Ascending aorta (tissue), 2 donors: ENCODE results near the gene PGLYRP1. TPM values are rescaled to one million over a fixed set of nuclear protein-coding genes. Genes with fewer than 3 reads are reported as not detected.

Experiments
- DNase-seq, 2 donors: peaks; one replicate each; pipeline ENCODE4 v3.0.0-alpha.2; 2019; ENCODE audit warnings: low spot score in 2 of 2
- H3K27ac ChIP-seq, 2 donors: fragments of 200-600 bp; sonication (generic); one replicate each; pipeline ENCODE4 v1.5.1; 2016 to 2017; ENCODE audit warnings: mild to moderate bottlenecking in 1 of 2
- H3K27me3 ChIP-seq: fragments of 200-600 bp; sonication (generic); one replicate; pipeline ENCODE4 v1.5.1; 2017
- H3K36me3 ChIP-seq, 2 donors: fragments of 200-600 bp; sonication (generic); one replicate each; pipeline ENCODE4 v1.5.1; 2016
- H3K4me1 ChIP-seq, 2 donors: fragments of 200-600 bp; sonication (generic); one replicate each; pipeline ENCODE4 v1.5.1; 2016 to 2017; ENCODE audit warnings: mild to moderate bottlenecking in 1 of 2
- H3K4me3 ChIP-seq, 2 donors: fragments of 200-600 bp; sonication (generic); one replicate each; pipeline ENCODE4 v1.5.1; 2016 to 2017; ENCODE audit warnings: mild to moderate bottlenecking in 1 of 2
- H3K9me3 ChIP-seq, 2 donors: fragments of 200-600 bp; sonication (generic); one replicate each; pipeline ENCODE4 v1.5.1; 2016
- CTCF ChIP-seq, 3 experiments: fragments of 200-600 bp in 2 of 3; fragments of 450-650 bp in 1 of 3; sonication (generic) in 2 of 3; IDR thresholded peaks; one replicate each; pipeline ENCODE4 v1.5.1; 2016 to 2019; ENCODE audit warnings: antibody characterized with exemption in 3 of 3, mild to moderate bottlenecking in 1 of 3, moderate library complexity in 1 of 3
- intact Hi-C: fragments of 100-400 bp; cut with DNase I; formaldehyde crosslinking; loops from one replicate; pipeline ENCODE4 v1.15.1; 2023
- total RNA-seq: library from RNA; depleted of rRNA; stranded (reverse); fragments of >200 nt; gene quantifications from one replicate; pipeline ENCODE4 v1.1.0, GENCODE V29; 2016

The PGLYRP1 gene
- total RNA-seq, 1 donor from 2014 or later = not detected

GRCh38 chr19:46049597-46049996 lies 26.7 kb upstream of the PGLYRP1 start:
- H3K9me3 ChIP-seq = peaks cover 0 to 3% of the 10 kb centered on the region in 2 donors
- no peaks in the 10 kb centered on the region for H3K4me1 ChIP-seq
- H3K36me3 ChIP-seq = no peaks in the 10 kb centered on the region
- intact Hi-C loops = no loop called here
- H3K27ac ChIP-seq = no peak overlapping the region
- no peaks in the 10 kb centered on the region for H3K27me3 ChIP-seq
- H3K4me3 ChIP-seq = no peak overlapping the region
- DNase-seq = no peak
- TF ChIP-seq CTCF (IDR thresholded peaks at IDR 0.05) = no peak

DNA sequence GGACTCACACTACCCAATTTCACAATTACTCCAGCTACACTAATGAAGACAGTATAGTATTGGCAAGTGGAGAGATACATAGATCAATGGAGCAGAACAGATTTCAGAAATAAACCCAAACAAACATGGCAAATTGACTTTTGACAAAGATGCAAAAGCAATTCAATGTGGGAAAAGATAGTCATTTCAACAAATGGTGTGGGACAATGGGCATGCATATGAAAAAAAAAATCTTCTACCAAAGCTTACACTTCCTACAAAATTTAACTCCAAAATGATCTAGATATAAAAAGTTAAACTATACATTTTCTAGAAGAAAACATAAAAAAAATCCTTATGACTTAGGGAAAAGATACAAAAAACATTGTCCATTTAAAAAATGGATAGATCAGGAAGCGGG lies 20.7 kb upstream of the PGLYRP1 start:
- H3K9me3 ChIP-seq = peaks cover 0 to 3% of the 10 kb centered on the region in 2 donors
- no peaks in the 10 kb centered on the region for H3K4me1 ChIP-seq
- H3K4me3 ChIP-seq = no peak overlapping the region
- DNase-seq = no peak
- no peaks in the 10 kb centered on the region for H3K27me3 ChIP-seq
- no peak overlapping the region for H3K27ac ChIP-seq
- H3K36me3 ChIP-seq = no peaks in the 10 kb centered on the region
- intact Hi-C loops = no loop called here
- no peak for TF ChIP-seq CTCF (IDR thresholded peaks at IDR 0.05)

- DNase-seq = no peak
- Histone ChIP-seq H3K4me3 (no peak overlapping the region), H3K27me3 (no peaks in the 10 kb centered on the region), H3K27ac (no peak overlapping the region), H3K36me3 (no peaks in the 10 kb centered on the region), H3K4me1 (no peaks in the 10 kb centered on the region), H3K9me3 (no peaks in the 10 kb centered on the region)
- TF ChIP-seq CTCF (IDR thresholded peaks at IDR 0.05) = no peak
- intact Hi-C loops = no loop called here
Measured at GRCh38 chr19:46042252-46042883, 19.5 kb upstream of the PGLYRP1 start.

DNA sequence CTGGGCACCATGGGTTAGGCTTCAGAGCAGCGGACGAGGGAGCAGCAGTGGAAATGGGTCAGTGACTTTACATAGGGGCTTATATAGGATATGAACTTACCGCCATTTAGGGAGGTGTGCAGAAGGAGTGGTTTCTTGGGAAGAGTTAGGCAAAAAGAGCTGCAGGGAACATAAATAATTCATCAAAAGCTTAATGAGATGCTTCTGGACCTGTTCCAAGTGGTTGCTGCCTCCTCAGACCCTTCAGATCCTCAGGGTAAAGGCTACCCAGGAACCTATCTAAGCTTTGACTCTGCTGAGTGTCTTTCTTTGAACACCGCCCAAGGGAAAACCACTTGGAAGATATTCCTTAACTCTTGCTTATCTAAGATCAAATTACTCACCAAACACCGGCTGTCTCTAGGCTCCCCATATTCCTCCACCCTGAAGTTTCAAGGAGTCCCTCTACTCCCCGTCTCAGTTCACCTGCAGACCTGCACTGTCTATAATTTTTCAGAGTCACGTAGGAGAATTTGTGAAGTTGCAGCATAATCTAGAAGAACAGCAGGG lies 18.2 kb upstream of the PGLYRP1 start, which contains the start of gene IGFL4:
Gene IGFL4, minus strand, starts transcription at position 51 of the 549 bp plus-strand sequence. Its CDS starts 40 bp downstream, at position 11.
- Histone ChIP-seq H3K4me1 (no peaks in the 10 kb centered on the region), H3K36me3 (no peaks in the 10 kb centered on the region), H3K9me3 (no peaks in the 10 kb centered on the region), H3K27me3 (no peaks in the 10 kb centered on the region), H3K4me3 (no peak within 1 kb of the TSS), H3K27ac (no peak within 1 kb of the TSS)
- DNase-seq = no peak
- TF ChIP-seq CTCF (IDR thresholded peaks at IDR 0.05) = no peak
- intact Hi-C loops = no loop called here

DNA sequence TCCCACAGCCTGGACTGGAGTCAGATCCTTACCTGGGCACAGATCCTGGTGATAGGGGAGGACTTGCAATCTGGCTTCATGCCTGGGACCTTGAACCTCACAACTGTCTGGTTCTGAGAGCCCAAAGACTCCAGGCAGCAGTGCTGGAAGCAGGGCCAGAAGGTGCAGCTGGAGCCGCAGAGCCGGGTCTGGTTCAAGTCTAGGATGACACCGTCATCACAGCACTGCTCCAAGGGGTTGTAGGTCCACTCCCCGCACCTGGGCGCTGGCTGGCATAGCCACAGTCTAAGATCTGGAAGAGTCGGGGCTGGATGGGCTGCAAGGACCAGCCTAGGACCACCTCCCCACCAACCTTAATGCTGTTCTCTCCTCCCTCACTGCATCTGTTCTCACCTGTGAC lies 17.3 kb upstream of the PGLYRP1 start:
- no peaks in the 10 kb centered on the region for H3K9me3 ChIP-seq
- intact Hi-C loops = no loop called here
- no peak for TF ChIP-seq CTCF (IDR thresholded peaks at IDR 0.05)
- no peak overlapping the region for H3K27ac ChIP-seq
- no peaks in the 10 kb centered on the region for H3K4me1 ChIP-seq
- no peak for DNase-seq
- H3K36me3 ChIP-seq = no peaks in the 10 kb centered on the region
- H3K27me3 ChIP-seq = no peaks in the 10 kb centered on the region
- H3K4me3 ChIP-seq = no peak overlapping the region
